GM04504 (cell line): Measurements from ENCODE around the gene TFB1M.

ENCODE experiments used
- DNase-seq: peaks from one replicate; pipeline ENCODE4 v3.0.0-alpha.2; 2012; ENCODE audit warnings: low read depth

TFB1M gene

DNA sequence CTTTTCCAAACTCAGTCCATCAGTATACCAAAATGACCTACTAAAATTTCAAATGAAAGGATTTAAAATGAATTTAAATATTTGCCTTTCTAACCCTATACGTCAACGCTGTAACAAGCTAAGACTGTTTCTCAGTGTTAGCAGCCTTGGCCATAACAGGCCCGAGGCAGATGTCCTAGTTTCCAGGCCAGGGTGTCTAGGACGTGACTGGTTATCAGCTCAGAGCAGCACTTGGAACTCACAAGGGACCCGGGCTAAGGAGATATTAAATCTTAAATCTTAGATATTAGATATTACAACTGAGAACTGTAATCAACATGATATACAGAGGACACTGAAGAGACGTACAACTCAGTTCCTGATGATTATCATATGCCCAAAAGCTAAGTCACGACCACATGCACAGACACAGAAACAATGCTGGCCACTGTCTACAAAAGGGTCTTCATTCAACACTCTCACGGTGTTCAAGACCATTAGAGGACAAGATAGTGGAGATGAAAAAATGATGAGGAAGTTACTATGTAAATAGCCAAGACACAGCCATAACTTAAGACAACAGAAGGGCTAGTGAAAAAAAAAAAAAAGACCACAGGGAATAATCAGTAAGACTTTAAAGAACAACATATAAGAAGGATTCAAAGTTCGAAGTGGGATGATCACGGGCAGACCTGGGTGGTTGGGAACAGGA, 50.8 kb downstream of the TFB1M start, which contains the start of gene CLDN20:
Gene CLDN20 (plus strand): TSS at position 641 of the 691 bp plus-strand sequence. CDS start 11,707 bp downstream, outside the sequence.
- DNase-seq = no peak

DNA sequence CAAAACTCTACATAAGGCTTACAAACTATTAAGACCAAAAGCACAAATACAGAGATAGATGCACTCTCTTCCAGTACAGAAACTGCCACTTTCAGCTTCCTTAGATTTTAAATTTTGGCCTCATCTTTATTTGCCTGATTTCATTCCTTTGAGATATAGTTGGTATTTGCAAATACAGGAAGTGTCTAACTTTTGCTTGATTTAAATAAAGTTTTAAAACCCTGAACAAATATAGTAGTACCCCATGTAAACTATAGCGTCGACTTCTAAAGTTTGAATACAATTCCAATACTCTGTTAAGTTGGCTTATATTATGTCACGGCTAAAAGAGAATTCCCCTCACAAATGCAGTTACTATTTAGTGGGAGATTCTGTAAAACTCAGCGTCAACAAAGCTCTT, 51.6 kb downstream of the TFB1M start:
- DNase-seq = no peak

DNA sequence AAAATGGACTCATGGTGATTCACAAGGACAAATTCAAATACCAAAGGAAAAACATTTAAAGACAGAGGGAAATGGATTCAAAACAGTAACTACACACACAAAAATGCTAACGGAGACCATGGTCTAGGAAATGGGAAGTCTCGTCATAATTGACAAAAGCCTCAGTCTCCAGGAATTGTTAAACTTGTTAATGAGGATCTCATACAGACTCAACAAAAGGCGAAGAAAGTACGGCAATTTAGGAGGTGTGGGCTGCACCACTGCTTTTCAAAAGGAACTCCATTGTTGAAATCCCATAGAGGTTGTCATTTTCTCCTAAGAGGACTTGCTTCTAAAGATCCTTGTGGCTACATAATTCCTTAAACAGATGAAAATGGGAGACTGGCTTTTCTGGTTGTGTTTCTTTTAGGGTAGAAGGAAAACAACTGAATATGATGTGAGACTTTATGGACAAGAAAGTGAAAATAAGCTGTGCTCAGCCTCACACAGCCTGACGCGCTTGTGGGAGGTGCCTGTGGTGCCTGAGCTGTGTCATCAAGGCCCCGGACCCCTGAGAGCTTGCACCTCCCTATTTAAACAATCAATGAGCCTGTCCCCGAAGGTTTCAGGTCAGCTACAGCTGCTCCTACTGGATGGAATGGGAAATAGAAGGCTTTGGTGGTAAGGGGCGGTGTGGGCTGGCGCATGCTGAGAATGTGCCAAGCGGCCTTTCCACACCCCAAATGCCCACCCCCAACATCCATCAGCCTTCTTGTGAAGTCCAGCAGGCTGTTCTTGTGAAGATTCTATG, 53.0 kb downstream of the TFB1M start:
- DNase-seq = no peak

DNA sequence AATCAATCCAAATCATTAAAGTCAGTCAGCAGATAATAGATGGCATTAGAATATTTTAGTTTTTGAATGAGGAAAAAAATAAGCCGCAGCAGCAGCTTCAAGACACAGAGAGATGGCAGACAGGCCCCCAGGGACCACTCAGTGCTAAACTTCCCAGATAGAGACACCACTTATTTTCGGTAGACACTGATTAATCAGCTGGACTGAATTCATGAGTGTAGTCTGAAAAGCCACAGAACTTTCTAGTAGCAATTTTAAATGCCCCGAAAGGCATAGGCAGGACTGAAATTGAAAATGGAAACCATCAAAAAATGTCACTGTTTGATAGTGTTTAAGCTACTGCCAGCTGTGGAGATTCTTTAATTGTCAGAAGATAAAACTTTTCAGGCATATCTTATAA, 53.6 kb downstream of the TFB1M start:
- no peak for DNase-seq

DNA sequence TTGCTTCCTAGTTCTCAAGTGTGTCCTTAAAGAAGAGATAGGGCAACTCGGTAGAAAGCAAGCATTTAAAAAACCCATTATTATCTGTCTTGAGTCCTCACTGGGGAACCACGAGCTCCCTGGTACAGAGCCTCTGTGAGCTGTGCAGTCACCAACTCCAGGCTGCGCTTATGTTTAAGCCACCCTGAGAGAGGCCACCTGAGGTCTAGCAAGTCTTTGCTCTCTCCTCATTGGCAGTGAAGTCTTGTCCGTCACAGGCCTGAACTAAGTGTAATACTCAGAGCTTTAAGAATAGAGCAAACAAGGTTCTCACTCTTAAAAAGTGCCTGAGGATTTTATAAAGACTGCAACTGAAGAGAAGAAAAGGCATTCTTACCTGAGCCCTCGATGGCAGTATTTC, 54.4 kb downstream of the TFB1M start:
- DNase-seq = no peak

DNA sequence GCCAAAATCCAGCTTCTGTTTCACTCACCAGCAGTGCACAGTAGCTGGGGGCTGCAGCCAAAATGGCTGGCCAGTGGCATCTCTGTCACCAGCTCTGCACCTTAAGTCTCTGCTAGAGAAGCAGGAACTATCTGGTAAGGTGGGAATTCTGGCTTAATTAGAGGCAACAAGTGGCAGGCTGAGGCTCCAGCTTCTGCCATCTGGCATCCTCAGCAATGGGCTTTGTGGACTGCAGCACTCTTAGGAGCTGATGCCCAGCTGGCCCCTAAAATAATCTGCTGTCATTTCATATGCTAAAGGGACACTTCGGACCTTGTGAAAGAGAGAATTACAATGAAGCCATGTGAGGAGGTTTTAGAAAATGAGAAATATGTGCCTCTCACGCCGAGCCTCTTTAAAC, 55.1 kb downstream of the TFB1M start:
- no peak for DNase-seq

DNA sequence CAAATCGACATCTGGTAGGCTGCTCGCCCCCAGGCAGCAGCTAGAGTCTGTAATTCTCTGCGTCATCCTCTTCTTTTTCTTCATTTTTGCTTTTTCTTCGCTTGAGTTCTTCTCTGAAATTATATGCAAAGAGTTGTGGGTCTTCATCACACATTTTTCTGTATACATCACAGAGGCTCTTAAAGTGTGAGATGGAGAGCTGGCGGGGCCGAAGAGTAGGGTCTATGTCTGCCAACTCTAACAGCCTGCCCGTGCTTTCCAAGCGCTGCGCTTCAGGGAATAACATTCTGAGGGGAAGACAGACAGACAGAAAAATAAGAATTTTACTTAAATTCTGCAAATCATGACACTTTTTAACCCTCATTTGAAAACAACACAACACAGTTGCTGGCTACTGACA, 56.5 kb downstream of the TFB1M start:
- no peak for DNase-seq

DNA sequence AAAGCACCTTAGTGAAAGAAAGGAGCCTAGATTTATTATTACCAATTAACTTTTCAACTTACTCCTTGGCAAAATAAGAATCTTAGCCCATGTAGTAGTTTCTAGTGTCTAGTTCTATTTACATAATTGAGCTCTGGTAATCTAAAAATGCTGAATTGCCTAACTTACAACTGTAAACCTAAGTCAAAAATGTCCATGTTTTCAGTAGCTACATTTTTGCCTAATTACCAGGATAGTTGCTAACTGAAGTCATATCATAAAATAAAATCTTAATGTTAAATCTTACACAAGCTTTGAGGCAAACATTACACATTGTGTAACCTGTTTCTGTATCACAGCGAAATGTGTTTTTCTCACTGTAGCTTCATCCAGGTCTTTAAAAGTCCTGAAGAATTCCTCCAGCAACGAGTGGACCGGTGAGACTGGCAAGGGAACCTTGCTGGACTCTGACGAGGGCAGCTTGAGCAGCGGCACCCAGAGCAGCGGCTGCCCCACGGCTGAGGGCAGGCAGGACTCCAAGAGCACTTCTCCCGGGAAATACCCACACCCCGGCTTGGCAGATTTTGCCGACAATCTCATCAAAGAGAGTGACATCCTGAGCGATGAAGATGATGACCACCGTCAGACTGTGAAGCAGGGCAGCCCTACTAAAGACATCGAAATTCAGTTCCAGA, 58.0 kb downstream of the TFB1M start:
- DNase-seq = no peak

DNA sequence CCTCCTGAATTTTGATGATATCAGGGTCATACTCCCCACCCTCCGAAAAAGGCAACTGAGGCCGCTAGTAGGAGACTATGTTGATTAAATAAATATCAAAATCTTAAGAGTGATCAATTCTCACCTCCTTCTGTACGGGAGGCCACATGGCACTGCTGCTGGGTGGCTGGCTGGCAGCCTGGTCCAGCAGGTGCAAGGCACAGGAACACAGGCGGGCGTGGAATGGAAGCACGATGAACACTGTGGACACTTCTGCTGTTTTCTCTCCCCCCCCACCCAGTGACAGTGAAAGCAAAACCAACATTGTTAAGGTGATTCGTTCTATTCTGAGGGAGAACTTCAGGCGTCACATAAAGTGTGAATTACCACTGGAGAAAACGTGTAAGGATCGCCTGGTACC, 60.1 kb downstream of the TFB1M start:
- DNase-seq = no peak

DNA sequence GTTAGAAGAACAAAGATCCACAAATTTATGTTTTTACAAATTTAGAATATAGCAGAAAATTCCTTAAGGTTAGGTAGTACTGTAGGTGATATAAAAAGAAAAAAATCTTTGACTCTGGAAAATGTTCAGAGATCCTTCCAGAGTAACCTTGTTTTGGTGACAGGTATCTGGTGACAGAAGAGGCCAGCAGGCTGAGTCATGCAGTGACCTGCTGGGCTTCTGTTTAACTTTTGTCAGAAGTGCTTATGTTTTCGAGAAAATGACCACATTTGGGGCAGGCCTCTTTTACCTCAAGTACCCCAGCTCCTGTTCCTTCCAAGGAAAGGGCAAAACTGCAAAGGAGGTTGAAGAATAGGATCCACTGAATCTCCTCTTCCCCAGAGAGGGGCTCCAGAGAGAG, 60.9 kb downstream of the TFB1M start:
- no peak for DNase-seq

DNA sequence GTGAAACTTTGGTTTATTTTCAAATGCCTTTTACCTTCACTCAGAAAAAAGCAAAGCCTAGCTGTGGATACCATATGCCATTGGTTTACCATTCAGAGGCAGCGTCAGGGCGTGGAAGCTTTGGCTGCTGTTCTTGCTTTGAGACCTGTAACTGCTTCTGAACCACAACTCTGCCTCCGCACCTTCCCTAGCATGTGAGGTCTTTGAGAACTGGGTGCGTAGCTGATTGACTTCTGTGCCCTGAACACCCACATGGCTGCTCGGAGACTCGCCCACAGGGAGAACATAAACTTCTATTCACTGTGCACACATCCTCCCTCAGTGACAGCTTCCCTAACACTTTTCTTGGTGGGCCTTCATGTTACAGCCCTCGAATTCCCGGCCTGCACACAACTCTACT, 61.7 kb downstream of the TFB1M start:
- DNase-seq = no peak

DNA sequence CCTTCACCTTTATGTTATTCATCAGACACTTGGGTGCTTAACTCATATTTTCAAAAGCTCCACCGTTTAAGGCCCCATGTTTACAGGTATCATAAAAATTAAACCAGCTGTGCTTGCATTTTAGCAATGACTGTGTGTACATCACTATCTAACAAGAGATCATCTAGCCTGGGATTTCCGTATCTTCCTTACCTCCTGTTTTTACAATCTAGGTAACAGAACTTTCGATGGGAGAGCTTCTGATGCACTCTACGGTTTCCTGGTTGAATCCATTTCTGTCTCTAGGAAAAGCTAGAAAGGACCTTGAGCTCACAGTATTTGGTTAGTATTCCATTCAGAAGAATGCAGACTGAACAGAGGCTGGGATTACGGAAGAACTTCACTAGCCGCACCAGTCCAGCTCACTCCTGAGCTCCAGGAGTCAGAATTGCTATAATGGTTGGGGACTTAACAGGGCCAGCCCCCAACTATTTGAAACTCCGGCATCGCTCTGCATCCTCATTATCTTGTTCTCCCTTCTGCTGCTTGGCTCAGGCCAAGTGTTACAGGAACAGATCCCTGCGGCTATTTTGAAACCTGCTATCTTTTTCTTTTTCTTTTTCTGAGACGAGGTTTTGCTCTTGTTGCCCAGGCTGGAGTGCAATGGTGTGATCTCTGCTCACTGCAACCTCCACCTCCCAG, 63.4 kb downstream of the TFB1M start:
- DNase-seq = no peak

DNA sequence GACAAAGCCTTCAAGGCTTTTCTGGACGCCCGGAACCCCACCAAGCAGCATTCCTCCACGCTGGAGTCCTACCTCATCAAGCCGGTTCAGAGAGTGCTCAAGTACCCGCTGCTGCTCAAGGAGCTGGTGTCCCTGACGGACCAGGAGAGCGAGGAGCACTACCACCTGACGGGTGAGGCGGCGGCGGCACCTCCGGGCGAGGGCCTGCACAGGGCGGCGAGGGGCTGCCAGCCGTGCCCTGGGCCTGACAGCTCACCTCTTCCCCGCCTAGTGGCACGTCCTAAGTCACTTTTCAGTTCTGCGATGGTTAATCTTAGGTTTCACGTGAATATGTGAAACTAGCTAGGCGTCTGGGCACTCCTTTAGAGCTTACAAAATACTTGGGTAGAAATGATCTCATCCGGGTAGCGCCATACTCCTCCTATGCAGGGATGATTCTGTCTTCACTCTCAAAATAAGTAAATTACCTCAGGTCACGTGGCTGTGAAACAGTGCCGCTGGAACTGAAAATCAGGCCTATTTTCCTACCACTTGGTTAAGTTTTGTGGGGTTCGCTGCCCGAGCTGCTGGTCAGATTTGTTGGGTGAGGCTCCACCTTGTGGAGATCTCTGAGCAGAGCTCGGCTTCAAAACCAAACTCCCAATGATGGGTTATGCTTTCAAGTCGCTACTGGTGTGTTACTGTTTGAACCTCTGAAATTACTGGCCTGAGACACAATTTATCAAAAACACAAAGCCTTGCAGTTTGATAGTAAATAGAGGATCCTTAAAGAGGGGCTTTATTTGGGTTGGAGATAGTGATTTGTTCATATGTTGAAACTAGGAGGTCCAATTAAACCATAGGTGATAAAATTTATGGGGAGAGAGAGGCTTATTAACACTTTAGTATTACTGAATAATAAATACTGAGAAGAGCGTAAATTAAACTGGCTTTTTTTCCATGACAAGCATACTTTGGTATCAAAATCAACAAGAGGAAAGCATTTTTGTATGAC, 66.0 kb downstream of the TFB1M start:
- DNase-seq = no peak

DNA sequence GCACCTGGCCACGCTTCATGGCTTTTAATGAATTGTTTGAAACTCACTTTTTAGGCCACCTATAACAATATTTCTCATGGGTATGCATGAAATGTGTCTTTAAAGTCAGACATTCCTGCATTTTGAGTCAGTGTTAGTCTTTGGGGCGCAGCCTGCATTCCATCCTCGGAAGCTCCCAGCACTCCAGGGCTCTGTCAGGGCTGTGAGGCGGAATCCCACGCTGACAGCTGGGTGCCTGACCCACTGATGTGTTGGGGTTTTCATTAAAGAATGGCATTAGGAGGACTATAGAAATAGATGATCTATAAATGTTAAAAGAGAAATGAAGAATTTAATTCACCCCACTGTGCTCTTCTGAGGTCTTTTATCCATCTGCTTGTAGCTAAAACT, 66.7 kb downstream of the TFB1M start:
- DNase-seq = no peak

DNA sequence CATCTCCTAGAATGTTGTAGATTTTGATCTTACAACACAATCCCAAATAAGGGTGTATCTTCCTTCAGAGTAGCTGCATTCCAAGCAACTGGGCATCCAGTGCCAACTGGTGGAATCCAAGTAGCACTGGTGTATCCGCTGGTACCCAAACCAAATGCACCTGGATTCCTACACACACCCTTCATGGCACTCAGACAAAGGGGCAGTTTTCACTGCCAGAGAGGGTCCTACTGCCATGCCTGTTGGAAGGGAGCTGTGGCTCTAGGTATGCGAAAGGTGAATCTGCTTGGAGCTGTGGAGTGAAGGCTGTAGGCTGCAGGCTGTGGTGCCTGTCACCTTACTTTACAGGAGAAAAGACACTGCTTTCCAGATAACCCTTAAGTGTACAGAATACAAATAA, 67.5 kb downstream of the TFB1M start:
- DNase-seq = no peak

DNA sequence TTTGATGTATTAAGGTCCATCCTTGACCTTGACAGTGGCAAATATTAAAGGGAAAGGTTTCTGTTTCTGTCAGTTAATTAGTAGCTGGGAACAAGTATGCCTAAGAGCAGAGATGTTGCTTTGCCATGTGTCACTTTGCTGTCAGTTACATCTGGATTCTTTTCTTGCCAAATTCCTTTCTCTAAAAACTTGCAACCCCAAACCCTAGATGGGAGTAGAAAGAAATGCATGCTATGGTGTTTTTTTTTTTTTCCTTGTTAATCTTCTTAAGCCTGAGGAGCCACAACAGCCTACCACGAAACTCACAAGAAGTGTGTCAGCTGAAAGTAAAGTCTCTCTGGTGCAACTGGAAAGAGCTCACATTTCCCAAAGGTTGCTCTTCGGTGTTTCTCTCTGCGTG, 68.5 kb downstream of the TFB1M start:
- DNase-seq = no peak

DNA sequence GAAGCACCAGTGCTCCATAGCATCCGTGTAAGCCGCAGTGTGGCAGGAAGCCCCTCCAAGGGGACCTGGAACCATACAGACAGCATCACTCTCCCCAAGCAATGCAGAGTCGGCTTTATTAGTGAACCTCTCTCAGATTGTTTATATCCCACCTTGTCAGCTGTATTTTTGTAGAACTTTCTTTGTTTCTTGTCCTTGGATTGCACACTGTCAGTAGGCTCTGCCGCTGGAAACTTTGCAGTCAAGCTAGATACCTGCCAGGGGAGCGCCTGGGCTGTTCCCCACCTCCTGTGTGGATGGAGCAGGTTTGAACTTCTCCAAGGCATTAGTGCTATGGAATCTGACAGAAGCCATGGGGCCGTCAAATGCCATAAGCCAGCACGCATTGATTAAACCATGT, 69.1 kb downstream of the TFB1M start:
- no peak for DNase-seq

DNA sequence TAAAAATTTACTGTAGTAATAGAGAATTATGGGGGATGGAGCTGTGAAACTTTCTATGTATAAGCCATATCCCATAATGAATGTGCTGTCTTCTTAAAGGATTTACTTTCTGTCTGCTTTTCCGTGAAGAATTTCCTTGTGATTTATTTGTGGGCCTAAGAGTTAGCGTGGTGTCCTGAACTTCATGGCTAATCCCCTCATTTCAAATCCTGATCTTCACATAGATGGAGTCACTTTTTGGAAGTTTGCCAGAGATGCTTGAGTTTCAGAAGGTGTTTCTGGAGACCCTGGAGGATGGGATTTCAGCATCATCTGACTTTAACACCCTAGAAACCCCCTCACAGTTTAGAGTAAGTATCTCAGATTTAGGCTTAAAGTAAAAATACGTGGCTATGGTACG, 69.8 kb downstream of the TFB1M start:
- DNase-seq = no peak

DNA sequence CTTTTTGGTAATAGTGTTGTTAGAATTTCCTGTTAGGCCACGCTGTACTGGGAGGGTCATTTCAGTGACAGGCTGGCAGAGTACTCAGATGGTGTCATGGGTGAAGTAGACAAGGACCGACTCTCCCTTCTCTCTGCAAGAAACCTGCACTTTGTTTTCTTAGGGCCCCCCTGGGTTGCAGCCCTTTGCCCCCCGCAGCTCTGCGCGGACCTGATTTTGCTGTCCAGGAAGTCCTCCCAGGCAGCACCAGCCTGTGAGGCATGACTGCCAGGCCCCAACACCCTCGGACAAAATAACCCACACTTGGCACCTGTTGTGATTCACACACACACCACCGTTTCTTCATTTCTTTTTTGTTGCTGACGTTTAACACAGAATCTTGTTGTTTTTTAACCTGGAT, 72.3 kb downstream of the TFB1M start:
- no peak for DNase-seq

DNA sequence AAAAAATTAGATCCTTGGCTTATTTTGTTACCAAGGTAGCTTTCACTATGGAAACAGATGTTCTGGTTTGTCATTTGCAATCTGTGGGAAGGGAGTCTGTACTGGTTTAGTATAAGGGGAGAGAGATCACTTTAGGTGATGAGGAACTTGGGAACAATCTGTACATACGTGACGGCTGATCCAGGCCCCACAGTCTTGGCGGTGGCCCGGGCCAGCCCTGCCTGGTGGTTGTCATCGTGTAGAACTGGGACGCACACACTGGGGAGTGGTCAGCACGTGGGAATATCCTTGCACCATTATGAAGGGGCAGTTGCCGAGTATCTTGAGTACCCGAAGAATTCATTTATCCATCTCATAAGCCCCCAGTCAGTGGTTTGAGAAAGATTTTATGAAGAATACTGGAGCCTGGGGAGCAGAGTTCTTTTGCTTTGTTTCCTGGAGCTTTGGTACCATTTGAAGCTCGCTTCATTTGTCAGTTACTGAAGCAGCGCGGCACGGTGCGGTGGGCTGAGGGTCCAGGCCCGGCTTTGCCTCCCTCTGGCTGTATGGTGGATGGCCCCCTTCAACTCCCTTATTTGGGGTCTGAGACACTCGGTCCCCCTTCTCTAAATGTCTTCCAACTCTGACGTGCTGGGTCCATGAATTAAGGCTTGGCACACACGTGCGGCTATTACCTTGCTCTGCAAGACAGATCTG, 73.2 kb downstream of the TFB1M start:
- no peak for DNase-seq

DNA sequence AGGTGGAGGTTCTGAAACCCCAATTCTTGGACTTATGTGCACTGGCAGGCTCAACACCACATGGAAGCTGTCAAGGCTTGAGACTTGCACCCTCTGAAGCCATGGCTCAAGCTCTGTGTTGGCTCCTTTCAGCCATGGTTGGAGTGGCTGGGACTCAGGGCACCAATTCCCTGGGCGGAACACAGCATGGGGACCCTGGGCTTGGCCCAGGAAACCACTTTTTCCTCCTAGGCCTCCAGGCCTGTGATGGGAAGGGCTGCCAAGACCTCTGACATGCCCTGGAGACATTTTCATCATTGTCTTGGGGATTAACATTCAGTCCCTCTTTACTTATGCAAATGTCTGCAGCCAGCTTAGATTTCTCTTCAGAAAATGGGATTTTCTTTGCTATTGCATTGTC, 76.7 kb downstream of the TFB1M start:
- no peak for DNase-seq
